MM.1S (cell line): Measurements from ENCODE around the gene SLC7A8.

Experiments used
- CTCF ChIP-seq: fragments of 300-600 bp; sonication (generic); IDR thresholded peaks from 2 replicates; pipeline ENCODE4 v1.5.1; 2016; ENCODE audit warnings: antibody characterized with exemption, low read length, mixed read lengths
- EZH2 ChIP-seq: fragments of 300-600 bp; sonication (generic); optimal IDR thresholded peaks from 2 replicates; pipeline ENCODE3; 2017; ENCODE audit warnings: low read depth, mild to moderate bottlenecking, antibody characterized with exemption, low read length, mixed read lengths

DNA sequence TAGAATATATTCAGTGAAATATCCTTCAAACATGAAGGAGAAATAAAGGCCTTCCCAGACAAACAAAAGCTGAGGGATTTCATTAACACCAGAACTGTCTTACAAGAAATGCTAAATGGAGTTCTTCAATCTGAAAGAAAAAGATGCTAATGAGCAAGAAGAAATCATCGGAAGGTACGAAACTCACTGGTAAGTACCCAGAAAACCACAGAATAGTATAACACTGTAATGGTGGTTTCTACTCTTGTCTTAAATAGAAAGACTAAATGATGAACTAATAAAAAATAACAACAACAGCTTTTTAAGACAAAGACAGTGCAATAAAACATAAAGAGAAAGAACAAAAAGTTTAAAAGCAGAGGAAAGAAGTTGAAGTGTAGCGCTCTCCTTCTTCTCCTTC lies 35.6 kb upstream of the SLC7A8 start:
- TF ChIP-seq CTCF (no peak), EZH2 (no peak)
